ENCODE results near the gene RAPGEF1.

The RAPGEF1 gene

GRCh38 chr9:131607591-131607990 is 132.3 kb downstream of the RAPGEF1 start:
- H3K27me3 ChIP-seq (ENCODE audit: insufficient read depth, poor library complexity, severe bottlenecking): no peaks in the 10 kb centered on the region
- no peak overlapping the region for H3K4me3 ChIP-seq (replicated peaks; ENCODE audit: insufficient read depth, low read length)
- H3K27ac ChIP-seq (replicated peaks): no peak overlapping the region
- no peak for DNase-seq (ENCODE audit: low read depth in 1 of 2, low spot score in 1 of 2)
- TF ChIP-seq SPI1 (IDR thresholded peaks at IDR 0.05; ENCODE audit: borderline replicate concordance, low read depth): no peak
- TF ChIP-seq GABPA (IDR thresholded peaks at IDR 0.05; ENCODE audit: low read depth): no peak
- TF ChIP-seq REST (IDR thresholded peaks at IDR 0.05; ENCODE audit: insufficient replicate concordance, low read depth): no peak
- no peak for TF ChIP-seq POLR2AphosphoS5 (IDR thresholded peaks at IDR 0.05; ENCODE audit: low read depth)
- no peak for TF ChIP-seq CTCF (IDR thresholded peaks at IDR 0.05; ENCODE audit: insufficient read depth, low read length)

GRCh38 chr9:131606896-131607567 is 132.8 kb downstream of the RAPGEF1 start:
- Histone ChIP-seq H3K4me3 (replicated peaks; ENCODE audit: insufficient read depth, low read length) (no peak overlapping the region), H3K27me3 (ENCODE audit: insufficient read depth, poor library complexity, severe bottlenecking) (no peaks in the 10 kb centered on the region), H3K27ac (replicated peaks) (no peak overlapping the region)
- TF ChIP-seq POLR2AphosphoS5 (IDR thresholded peaks at IDR 0.05; ENCODE audit: low read depth) (no peak), SPI1 (IDR thresholded peaks at IDR 0.05; ENCODE audit: borderline replicate concordance, low read depth) (no peak), GABPA (IDR thresholded peaks at IDR 0.05; ENCODE audit: low read depth) (no peak), CTCF (IDR thresholded peaks at IDR 0.05; ENCODE audit: insufficient read depth, low read length) (no peak), REST (IDR thresholded peaks at IDR 0.05; ENCODE audit: insufficient replicate concordance, low read depth) (no peak)
- no peak for DNase-seq (ENCODE audit: low read depth in 1 of 2, low spot score in 1 of 2)

GRCh38 chr9:131605770-131606590 is 133.9 kb downstream of the RAPGEF1 start:
- Histone ChIP-seq H3K27me3 (ENCODE audit: insufficient read depth, poor library complexity, severe bottlenecking) (no peaks in the 10 kb centered on the region), H3K4me3 (replicated peaks; ENCODE audit: insufficient read depth, low read length) (no peak overlapping the region), H3K27ac (replicated peaks) (no peak overlapping the region)
- no peak for DNase-seq (ENCODE audit: low read depth in 1 of 2, low spot score in 1 of 2)
- TF ChIP-seq POLR2AphosphoS5 (IDR thresholded peaks at IDR 0.05; ENCODE audit: low read depth): no peak
- TF ChIP-seq REST (IDR thresholded peaks at IDR 0.05; ENCODE audit: insufficient replicate concordance, low read depth): no peak
- no peak for TF ChIP-seq GABPA (IDR thresholded peaks at IDR 0.05; ENCODE audit: low read depth)
- no peak for TF ChIP-seq CTCF (IDR thresholded peaks at IDR 0.05; ENCODE audit: insufficient read depth, low read length)
- TF ChIP-seq SPI1 (IDR thresholded peaks at IDR 0.05; ENCODE audit: borderline replicate concordance, low read depth): no peak
